B cell (primary cell): ENCODE measurements around the gene CALHM5. TPM values are rescaled to one million over a fixed set of nuclear protein-coding genes. Genes with fewer than 3 reads are reported as not detected.

Experiments
- ATAC-seq: fragments of 200-7000 bp; cut with Tn5 transposase; one replicate; pipeline ENCODE4 v1.10.0; 2021; ENCODE audit warnings: low read depth, mild to moderate bottlenecking, moderate number of reproducible peaks, moderate library complexity
- CTCF ChIA-PET: fragments of 350-600 bp; sonication (Branson Sonifier 250); formaldehyde crosslinking; loops from one replicate; lab custom pipeline; 2021; ENCODE audit warnings: antibody characterized with exemption, inconsistent platforms; lab: Charles Lee
- POLR2A ChIA-PET: fragments of 350-600 bp; sonication (Branson Sonifier 250); formaldehyde crosslinking; loops from one replicate; lab custom pipeline; 2021; ENCODE audit warnings: antibody characterized with exemption; lab: Charles Lee
- DNase-seq: peaks from one replicate; pipeline ENCODE4 v3.0.0; 2013
- H2AFZ ChIP-seq: 2 replicates; pipeline ENCODE4 v1.6.1; 2012; ENCODE audit warnings: mild to moderate bottlenecking, low read depth, low read length; ENCODE audit not compliant: insufficient read depth, poor library complexity, severe bottlenecking
- H3K27ac ChIP-seq, 2 donors: 1 replicate in 1 of 2; 2 replicates in 1 of 2; pipeline ENCODE4 v1.5.1; 2012 to 2013; ENCODE audit warnings: low read length in 2 of 2, mild to moderate bottlenecking in 2 of 2, moderate library complexity in 1 of 2
- H3K27me3 ChIP-seq, 4 experiments: fragments of 200-600 bp in 1 of 4; sonication (generic) in 1 of 4; replicated peaks in 1 of 4; 1 replicate in 2 of 4; 2 replicates in 2 of 4; pipeline versions ENCODE4 v1.6.1 to v1.7.0; 2013 to 2016; ENCODE audit warnings: low read length in 3 of 4, mild to moderate bottlenecking in 2 of 4, mixed read lengths in 1 of 4, moderate library complexity in 1 of 4; ENCODE audit not compliant: insufficient read depth in 4 of 4, control insufficient read depth in 3 of 4; ENCODE audit errors: control extremely low read depth in 1 of 4
- H3K36me3 ChIP-seq, 2 experiments: replicated peaks in 1 of 2; 1 replicate in 1 of 2; 2 replicates in 1 of 2; pipeline versions ENCODE4 v1.6.1 to v1.7.1; 2013; ENCODE audit warnings: low read length in 1 of 2; ENCODE audit not compliant: insufficient read depth in 2 of 2, control insufficient read depth in 1 of 2; ENCODE audit errors: control extremely low read depth in 1 of 2, extremely low read depth in 1 of 2
- H3K4me1 ChIP-seq, 2 donors: fragments of 200-600 bp in 1 of 2; sonication (generic) in 1 of 2; 1 replicate in 1 of 2; 2 replicates in 1 of 2; pipeline versions ENCODE4 v1.5.1 to v1.6.1; 2013 to 2017; ENCODE audit warnings: low read length in 2 of 2; ENCODE audit not compliant: control insufficient read depth in 2 of 2, insufficient read depth in 2 of 2
- H3K4me2 ChIP-seq: replicated peaks from 2 replicates; pipeline ENCODE3; 2012; ENCODE audit warnings: mild to moderate bottlenecking, low read depth, low read length; ENCODE audit not compliant: poor library complexity, severe bottlenecking
- H3K4me3 ChIP-seq, 5 experiments: fragments of 200-600 bp in 1 of 5; sonication (generic) in 1 of 5; 1 replicate in 3 of 5; 2 replicates in 2 of 5; pipeline versions ENCODE4 v1.5.1 to v1.7.0; 2011 to 2016; ENCODE audit warnings: low read length in 4 of 5, mild to moderate bottlenecking in 4 of 5, low read depth in 2 of 5, control low read depth in 1 of 5, moderate library complexity in 1 of 5; ENCODE audit not compliant: insufficient read depth in 1 of 5; ENCODE audit errors: control extremely low read depth in 1 of 5, extremely low read depth in 1 of 5
- H3K79me2 ChIP-seq: fragments of 200-600 bp; sonication (generic); one replicate; pipeline ENCODE4 v1.6.0; 2016; ENCODE audit warnings: low read length; ENCODE audit not compliant: control insufficient read depth, insufficient read depth
- H3K9ac ChIP-seq: fragments of 200-600 bp; sonication (generic); 2 replicates; pipeline ENCODE4 v1.6.1; 2017; ENCODE audit warnings: mild to moderate bottlenecking, low read length, moderate library complexity
- H3K9me3 ChIP-seq, 3 donors: one replicate each; pipeline versions ENCODE4 v1.6.1 to v1.7.1; 2013; ENCODE audit warnings: low read length in 2 of 3; ENCODE audit not compliant: control insufficient read depth in 2 of 3, insufficient read depth in 1 of 3; ENCODE audit errors: control extremely low read depth in 1 of 3
- H4K20me1 ChIP-seq: 2 replicates; pipeline ENCODE4 v1.6.0; 2012; ENCODE audit warnings: mild to moderate bottlenecking, low read length; ENCODE audit not compliant: insufficient read depth, control insufficient read depth, poor library complexity, severe bottlenecking
- H3K27ac Mint-ChIP-seq: one replicate; pipeline ENCODE4 v1.8.0; 2021; ENCODE audit warnings: mixed read lengths
- H3K27me3 Mint-ChIP-seq: one replicate; pipeline ENCODE4 v1.8.0; 2021; ENCODE audit warnings: mixed read lengths
- H3K4me1 Mint-ChIP-seq: one replicate; pipeline ENCODE4 v1.8.0; 2021; ENCODE audit warnings: mixed read lengths
- H3K4me3 Mint-ChIP-seq: one replicate; pipeline ENCODE4 v1.8.0; 2021; ENCODE audit warnings: mixed read lengths
- H3K9me3 Mint-ChIP-seq: one replicate; pipeline ENCODE4 v1.8.0; 2022; ENCODE audit warnings: mixed read lengths; ENCODE audit not compliant: insufficient read depth
- EZH2 ChIP-seq: IDR thresholded peaks from 2 replicates; pipeline ENCODE4 v1.6.1; 2012; ENCODE audit warnings: borderline replicate concordance, low read depth, mild to moderate bottlenecking, moderate library complexity, low read length; ENCODE audit not compliant: insufficient read depth, poor library complexity, severe bottlenecking
- WGBS: methylation state at CpG from one replicate; pipeline ENCODE4 v1.1.5; 2013; ENCODE audit warnings: missing lambda C conversion rate; ENCODE audit not compliant: insufficient coverage; 5-methylcytosine and 5-hydroxymethylcytosine counted together
- intact Hi-C: fragments of 100-400 bp; cut with micrococcal nuclease; formaldehyde crosslinking; loops from one replicate; pipeline ENCODE4 v1.10.0; 2022
- polyA plus RNA-seq: library from polyadenylated mRNA; depleted of rRNA; stranded (reverse); fragments of >200 nt; gene quantifications from 2 replicates; pipeline ENCODE4 v1.2.3, GENCODE V29; 2012
- total RNA-seq, 2 donors: library from RNA; stranded (reverse); fragments of 120-200 nt in 1 of 2; gene quantifications; 1 replicate in 1 of 2; 2 replicates in 1 of 2; pipeline versions ENCODE4 v1.2.3 to v1.2.4, GENCODE V29; 2013 to 2022
- TF ChIP-seq, protein P1 (sequence below): fragments of 200-600 bp; IDR thresholded peaks from one replicate; pipeline ENCODE4 v1.8.0; 2022; ENCODE audit warnings: antibody characterized with exemption, mild to moderate bottlenecking

CALHM5 gene
- total and polyA plus RNA-seq, 2 donors (not counting 1 experiment from before 2014, with no cell fraction given): not detected

DNA sequence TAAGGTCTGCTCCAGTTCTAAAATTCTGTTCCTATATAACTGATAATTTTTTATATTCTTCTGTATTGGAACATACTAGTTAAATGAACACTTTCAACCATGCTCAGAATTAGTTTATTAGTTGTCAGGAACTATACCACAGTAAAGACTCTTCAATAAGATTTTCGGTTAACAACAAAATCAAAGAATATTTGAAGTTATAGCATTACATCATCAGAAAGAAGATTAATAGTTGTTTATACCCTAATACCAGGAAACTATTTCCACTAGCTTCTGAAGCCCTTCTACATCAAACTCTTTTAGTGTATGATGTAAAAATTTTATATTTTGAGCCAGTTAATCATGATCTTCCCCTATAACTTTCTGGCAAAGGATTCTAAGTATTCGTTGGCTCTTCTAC is 48.7 kb downstream of the CALHM5 start:
- no peak overlapping the region for H3K4me3 ChIP-seq
- DNase-seq (no peak), ATAC-seq (no peak)
- no peak overlapping the region for H3K9ac ChIP-seq
- H2AFZ ChIP-seq: no peak overlapping the region
- no peaks in the 10 kb centered on the region for H4K20me1 ChIP-seq
- POLR2A ChIA-PET: no interaction called here
- H3K27me3 Mint-ChIP-seq: peaks cover 31% of the 10 kb centered on the region
- no CpG with 5 or more reads among the region's 2 CpGs for WGBS
- TF ChIP-seq EZH2: no peak
- TF ChIP-seq, protein P1, sequence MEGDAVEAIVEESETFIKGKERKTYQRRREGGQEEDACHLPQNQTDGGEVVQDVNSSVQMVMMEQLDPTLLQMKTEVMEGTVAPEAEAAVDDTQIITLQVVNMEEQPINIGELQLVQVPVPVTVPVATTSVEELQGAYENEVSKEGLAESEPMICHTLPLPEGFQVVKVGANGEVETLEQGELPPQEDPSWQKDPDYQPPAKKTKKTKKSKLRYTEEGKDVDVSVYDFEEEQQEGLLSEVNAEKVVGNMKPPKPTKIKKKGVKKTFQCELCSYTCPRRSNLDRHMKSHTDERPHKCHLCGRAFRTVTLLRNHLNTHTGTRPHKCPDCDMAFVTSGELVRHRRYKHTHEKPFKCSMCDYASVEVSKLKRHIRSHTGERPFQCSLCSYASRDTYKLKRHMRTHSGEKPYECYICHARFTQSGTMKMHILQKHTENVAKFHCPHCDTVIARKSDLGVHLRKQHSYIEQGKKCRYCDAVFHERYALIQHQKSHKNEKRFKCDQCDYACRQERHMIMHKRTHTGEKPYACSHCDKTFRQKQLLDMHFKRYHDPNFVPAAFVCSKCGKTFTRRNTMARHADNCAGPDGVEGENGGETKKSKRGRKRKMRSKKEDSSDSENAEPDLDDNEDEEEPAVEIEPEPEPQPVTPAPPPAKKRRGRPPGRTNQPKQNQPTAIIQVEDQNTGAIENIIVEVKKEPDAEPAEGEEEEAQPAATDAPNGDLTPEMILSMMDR: no peak
- H3K4me1 ChIP-seq: peaks cover 5% of the 10 kb centered on the region in 2 donors
- CTCF ChIA-PET: interaction anchor here (0.8 to 6.0 kb wide), 24 partner anchors 12 to 448 kb away, joined by 3 to 62 read pairs (median 6); partner anchors contain the start of genes CALHM5, RWDD1, TRAPPC3L and TSPYL1
- intact Hi-C loops: loop anchor here (10.0 kb wide), 1 partner anchor 545 kb away; no protein-coding TSS in a partner anchor
- H3K4me2 ChIP-seq: no peak overlapping the region
- H3K9me3 ChIP-seq: no peaks in the 10 kb centered on the region
- H3K4me1 Mint-ChIP-seq: peaks cover 4% of the 10 kb centered on the region
- no peak overlapping the region for H3K4me3 Mint-ChIP-seq
- H3K79me2 ChIP-seq: no peaks in the 10 kb centered on the region
- peaks cover 0 to 6% (median 6%) of the 10 kb centered on the region in 4 experiments for H3K27me3 ChIP-seq
- H3K27ac Mint-ChIP-seq: no peak overlapping the region
- no peaks in the 10 kb centered on the region for H3K36me3 ChIP-seq
- H3K9me3 Mint-ChIP-seq: no peaks in the 10 kb centered on the region
- no peak overlapping the region for H3K27ac ChIP-seq

DNA sequence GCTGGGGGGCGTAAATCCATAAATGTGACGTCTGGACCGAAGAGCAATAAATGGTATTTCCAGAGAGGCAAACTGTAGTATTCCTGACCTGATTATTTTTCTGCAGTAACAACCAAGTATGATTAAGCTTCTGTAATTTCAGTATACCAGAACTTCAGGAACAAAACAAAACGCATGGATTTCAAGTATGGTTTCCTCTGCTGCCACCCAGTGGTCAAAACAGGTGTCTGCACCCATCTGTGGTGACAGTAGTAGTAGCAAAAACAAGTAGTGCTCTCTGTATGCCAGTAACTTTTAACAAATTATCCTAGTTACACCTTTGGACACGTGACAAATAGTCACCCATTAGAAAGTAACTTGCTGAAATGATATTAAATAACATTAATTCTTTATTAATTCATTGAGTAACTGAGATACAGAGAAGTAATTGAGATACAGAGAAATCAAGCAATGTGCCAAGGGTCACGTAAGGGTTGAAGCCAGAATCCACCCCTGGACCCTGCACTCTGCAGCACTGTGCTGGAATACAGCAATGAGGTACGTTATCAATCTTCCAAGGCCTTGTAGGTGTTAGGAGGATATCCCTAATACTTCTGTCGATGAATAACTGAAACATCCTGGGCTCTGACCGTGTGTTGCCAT is 50.1 kb downstream of the CALHM5 start:
- H3K27me3 ChIP-seq: peaks cover 0 to 14% (median 9%) of the 10 kb centered on the region in 4 experiments
- H2AFZ ChIP-seq: no peak overlapping the region
- peaks cover 4% of the 10 kb centered on the region for H3K4me1 Mint-ChIP-seq
- DNase-seq (peak; percentile 78), ATAC-seq (peak; percentile 82)
- TF ChIP-seq, protein P1: peak; percentile 98
- TF ChIP-seq EZH2: no peak
- no peak overlapping the region for H3K4me3 ChIP-seq
- H3K36me3 ChIP-seq: no peaks in the 10 kb centered on the region
- H3K4me3 Mint-ChIP-seq: no peak overlapping the region
- H3K4me2 ChIP-seq: no peak overlapping the region
- CTCF ChIA-PET: interaction anchor here (0.9 to 6.0 kb wide), 39 partner anchors 11 to 506 kb away, joined by 3 to 62 read pairs (median 5); partner anchors contain the start of genes RWDD1, TRAPPC3L, TSPYL1 and TSPYL4
- POLR2A ChIA-PET: no interaction called here
- no peak overlapping the region for H3K9ac ChIP-seq
- intact Hi-C loops: loop anchor here (1.0 to 10.0 kb wide), 4 partner anchors 29 to 547 kb away; no protein-coding TSS in a partner anchor
- no peaks in the 10 kb centered on the region for H3K9me3 ChIP-seq
- peaks cover 5 to 7% of the 10 kb centered on the region in 2 donors for H3K4me1 ChIP-seq
- no peaks in the 10 kb centered on the region for H4K20me1 ChIP-seq
- H3K79me2 ChIP-seq: no peaks in the 10 kb centered on the region
- 74% methylated on average over 6 of the region's 9 CpGs for WGBS
- H3K27ac Mint-ChIP-seq: no peak overlapping the region
- H3K9me3 Mint-ChIP-seq: no peaks in the 10 kb centered on the region
- H3K27me3 Mint-ChIP-seq: peaks cover 31% of the 10 kb centered on the region
- no peak overlapping the region for H3K27ac ChIP-seq
